Adrenal gland (tissue), 12 donors: ENCODE results near the gene TWIST2. TPM values are rescaled to one million over a fixed set of nuclear protein-coding genes. Genes with fewer than 3 reads are reported as not detected.

Source experiments
- DNase-seq, 7 donors: peaks; one replicate each; pipeline ENCODE4 v3.0.0-alpha.2; 2019 to 2020
- H3K27ac ChIP-seq, 5 donors: fragments of 200-600 bp; sonication (generic) in 4 of 5; 1 replicate in 3 of 5; 2 replicates in 2 of 5; pipeline versions ENCODE4 v1.5.1 to v1.8.0; 2016 to 2020; ENCODE audit warnings: mild to moderate bottlenecking in 1 of 5
- H3K27me3 ChIP-seq: fragments of 200-600 bp; 2 replicates; pipeline ENCODE4 v1.8.0; 2021
- H3K36me3 ChIP-seq, 2 donors: fragments of 200-600 bp; replicated peaks in 1 of 2; 1 replicate in 1 of 2; 2 replicates in 1 of 2; pipeline versions ENCODE4 v1.5.1 to v1.8.0; 2018 to 2022
- H3K4me1 ChIP-seq, 2 donors: fragments of 200-600 bp; replicated peaks in 1 of 2; 1 replicate in 1 of 2; 2 replicates in 1 of 2; pipeline versions ENCODE4 v1.5.1 to v1.8.0; 2018 to 2021
- H3K4me3 ChIP-seq, 4 donors: fragments of 200-600 bp; sonication (generic) in 3 of 4; one replicate each; pipeline ENCODE4 v1.5.1; 2016 to 2018
- H3K9me3 ChIP-seq, 3 donors: fragments of 200-600 bp; sonication (generic) in 1 of 3; replicated peaks in 1 of 3; 1 replicate in 2 of 3; 2 replicates in 1 of 3; pipeline versions ENCODE4 v1.5.1 to v1.8.0; 2016 to 2021
- POLR2A ChIP-seq, 2 donors: fragments of 450-650 bp; IDR thresholded peaks; one replicate each; pipeline ENCODE4 v1.6.1; 2017; ENCODE audit warnings: antibody characterized with exemption in 2 of 2, mild to moderate bottlenecking in 2 of 2, moderate library complexity in 1 of 2
- WGBS, 4 donors: extraction: QIAGEN DNeasy Blood & Tissue Kit in 2 of 4; methylation state at CpG; one replicate each; pipeline versions ENCODE4 v1.1.5 to v1.1.7; 2013 to 2017; 5-methylcytosine and 5-hydroxymethylcytosine counted together
- intact Hi-C, 2 donors: fragments of 100-400 bp; cut with DNase I; formaldehyde crosslinking; loops; one replicate each; pipeline versions ENCODE4 v1.14.1 to v1.15.0; 2022 to 2023
- polyA plus RNA-seq, 3 donors: library from polyadenylated mRNA; stranded (reverse); fragments of 200-250 nt in 2 of 3; fragments of 350-450 nt in 1 of 3; fragmentation: Illumina TruSeq in 1 of 3; extraction: RNeasy Lipid Tissue Mini Kit (QIAGEN cat#74804) in 1 of 3; gene quantifications; one replicate each; pipeline ENCODE4 v1.2.3, GENCODE V29; 2013 to 2014
- total RNA-seq, 9 donors: library from RNA; depleted of rRNA in 4 of 9; stranded (reverse); fragments of >200 nt in 4 of 9; fragments of 120-200 nt in 1 of 9; fragmentation: NEBNext Ultra II Directional in 1 of 9; extraction: Animal tissue kit (Norgen Biotek cat#: 25700) in 1 of 9; gene quantifications; one replicate each; pipeline versions ENCODE4 v1.1.0 to v1.2.4, GENCODE V29; 2013 to 2023
- TF ChIP-seq, protein P1 (sequence below), 6 experiments: fragments of 450-650 bp in 4 of 6; fragments of 200-600 bp in 2 of 6; sonication (generic) in 1 of 6; IDR thresholded peaks; 1 replicate in 5 of 6; 2 replicates in 1 of 6; pipeline versions ENCODE4 v1.5.1 to v1.8.0; 2016 to 2021; ENCODE audit warnings: antibody characterized with exemption in 6 of 6, mild to moderate bottlenecking in 2 of 6, moderate library complexity in 1 of 6
- donor health status: healthy with polysubstance abuse.
- donor health status: Bipolar disorder and iron deficiency.
- donor health status: DM: yes; HTN: yes; CAD: no.
- donor health status: DM: no; HTN: no; CAD: no.
- donor health status: DM: no; HTN: no; CAD: no.
- donor health status: DM: yes; HTN: yes; CAD: no.

Gene TWIST2
- total and polyA plus RNA-seq, 12 donors: 1.0 to 20.5 (median 6.0) TPM

DNA sequence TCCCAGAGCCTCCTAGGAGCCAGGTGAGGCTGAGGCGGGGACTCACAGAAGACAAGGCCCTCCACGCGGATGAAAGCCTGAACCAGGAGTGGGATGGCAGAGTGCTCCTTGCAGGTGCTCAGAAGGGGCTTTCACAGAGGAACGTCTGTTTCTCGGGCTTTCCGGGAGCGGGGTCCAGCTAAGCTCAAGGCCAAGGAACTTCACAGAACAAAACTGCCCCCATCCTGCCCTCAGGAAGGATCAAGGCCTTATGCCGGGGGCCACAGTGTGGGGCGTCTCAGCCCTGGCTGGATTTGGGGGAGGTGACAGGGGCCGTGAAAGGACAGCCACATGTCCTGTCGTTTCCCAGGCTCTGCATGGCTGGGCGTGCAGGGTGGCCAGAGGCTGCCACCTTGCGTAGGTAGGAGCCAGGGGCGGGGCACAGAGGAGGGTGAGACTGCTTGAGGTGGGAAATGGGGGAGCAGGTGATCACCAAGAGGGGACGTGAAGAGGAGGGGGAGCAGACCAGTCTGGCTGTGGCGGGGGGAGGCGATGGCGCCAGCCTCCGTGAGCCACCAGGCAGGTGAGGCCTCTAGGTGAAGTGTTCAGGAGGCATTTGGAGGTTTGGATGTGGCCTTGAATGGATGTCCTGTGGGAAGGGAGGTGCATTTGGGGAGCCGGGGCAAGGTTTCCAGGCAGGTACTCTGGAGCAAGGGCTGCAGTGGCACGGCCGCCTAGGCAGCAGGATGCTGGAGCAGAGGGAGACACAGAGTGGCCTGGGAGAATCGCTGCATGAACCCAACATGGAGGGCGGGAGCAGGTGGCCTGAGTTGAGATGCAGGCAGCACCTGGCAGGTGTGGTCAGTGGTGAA lies 79.1 kb downstream of the TWIST2 start:
- DNase-seq: no peak
- Histone ChIP-seq H3K4me1 (no peaks in the 10 kb centered on the region), H3K36me3 (no peaks in the 10 kb centered on the region), H3K9me3 (no peaks in the 10 kb centered on the region), H3K27me3 (no peaks in the 10 kb centered on the region), H3K27ac (no peak overlapping the region), H3K4me3 (no peak overlapping the region)
- intact Hi-C loops: no loop called here
- no peak for TF ChIP-seq POLR2A (IDR thresholded peaks at IDR 0.05)
- TF ChIP-seq, protein P1, sequence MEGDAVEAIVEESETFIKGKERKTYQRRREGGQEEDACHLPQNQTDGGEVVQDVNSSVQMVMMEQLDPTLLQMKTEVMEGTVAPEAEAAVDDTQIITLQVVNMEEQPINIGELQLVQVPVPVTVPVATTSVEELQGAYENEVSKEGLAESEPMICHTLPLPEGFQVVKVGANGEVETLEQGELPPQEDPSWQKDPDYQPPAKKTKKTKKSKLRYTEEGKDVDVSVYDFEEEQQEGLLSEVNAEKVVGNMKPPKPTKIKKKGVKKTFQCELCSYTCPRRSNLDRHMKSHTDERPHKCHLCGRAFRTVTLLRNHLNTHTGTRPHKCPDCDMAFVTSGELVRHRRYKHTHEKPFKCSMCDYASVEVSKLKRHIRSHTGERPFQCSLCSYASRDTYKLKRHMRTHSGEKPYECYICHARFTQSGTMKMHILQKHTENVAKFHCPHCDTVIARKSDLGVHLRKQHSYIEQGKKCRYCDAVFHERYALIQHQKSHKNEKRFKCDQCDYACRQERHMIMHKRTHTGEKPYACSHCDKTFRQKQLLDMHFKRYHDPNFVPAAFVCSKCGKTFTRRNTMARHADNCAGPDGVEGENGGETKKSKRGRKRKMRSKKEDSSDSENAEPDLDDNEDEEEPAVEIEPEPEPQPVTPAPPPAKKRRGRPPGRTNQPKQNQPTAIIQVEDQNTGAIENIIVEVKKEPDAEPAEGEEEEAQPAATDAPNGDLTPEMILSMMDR (IDR thresholded peaks at IDR 0.05): no peak
- 79 to 90% (median 88%) methylated on average over 22 to 24 of the region's 24 CpGs for WGBS, 4 donors

DNA sequence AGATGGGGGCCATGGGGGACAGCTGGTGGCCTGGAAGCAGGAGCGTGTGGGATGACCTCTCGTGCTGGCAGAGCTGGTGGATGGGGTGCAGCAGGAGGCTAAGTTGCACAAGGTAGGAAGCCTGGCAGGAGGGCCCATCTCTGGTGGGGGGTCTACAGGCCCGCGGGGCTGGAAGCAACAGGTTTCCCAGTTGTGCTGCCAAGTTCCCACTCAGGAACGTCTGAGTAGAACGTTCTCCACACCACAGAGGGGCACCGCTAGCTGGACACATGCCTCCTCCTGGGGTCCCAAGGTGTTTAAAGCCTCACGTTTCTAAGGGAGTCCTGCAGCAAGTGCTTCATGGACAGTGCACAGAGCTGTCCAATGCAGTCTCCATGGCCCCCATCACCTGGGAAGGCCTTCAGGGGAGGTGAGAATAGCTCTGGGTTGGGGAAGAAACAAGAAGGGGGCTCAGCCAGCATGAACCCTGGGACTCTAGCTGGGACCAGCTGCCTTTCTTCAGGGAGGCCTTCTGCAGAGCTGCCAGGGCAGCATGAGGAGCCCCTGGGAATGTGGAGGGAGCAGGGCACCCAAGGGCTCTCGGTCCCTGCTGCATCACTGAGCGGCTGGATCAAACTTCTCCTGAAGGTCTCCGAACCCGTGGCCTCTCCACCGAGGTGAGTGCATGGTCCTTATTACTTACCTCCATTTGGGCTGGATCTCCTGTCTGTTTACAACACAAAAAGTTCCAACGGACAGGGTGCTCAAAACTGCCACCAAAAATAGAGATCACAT lies 80.0 kb downstream of the TWIST2 start:
- no peaks in the 10 kb centered on the region for H3K36me3 ChIP-seq
- intact Hi-C loops: no loop called here

DNA sequence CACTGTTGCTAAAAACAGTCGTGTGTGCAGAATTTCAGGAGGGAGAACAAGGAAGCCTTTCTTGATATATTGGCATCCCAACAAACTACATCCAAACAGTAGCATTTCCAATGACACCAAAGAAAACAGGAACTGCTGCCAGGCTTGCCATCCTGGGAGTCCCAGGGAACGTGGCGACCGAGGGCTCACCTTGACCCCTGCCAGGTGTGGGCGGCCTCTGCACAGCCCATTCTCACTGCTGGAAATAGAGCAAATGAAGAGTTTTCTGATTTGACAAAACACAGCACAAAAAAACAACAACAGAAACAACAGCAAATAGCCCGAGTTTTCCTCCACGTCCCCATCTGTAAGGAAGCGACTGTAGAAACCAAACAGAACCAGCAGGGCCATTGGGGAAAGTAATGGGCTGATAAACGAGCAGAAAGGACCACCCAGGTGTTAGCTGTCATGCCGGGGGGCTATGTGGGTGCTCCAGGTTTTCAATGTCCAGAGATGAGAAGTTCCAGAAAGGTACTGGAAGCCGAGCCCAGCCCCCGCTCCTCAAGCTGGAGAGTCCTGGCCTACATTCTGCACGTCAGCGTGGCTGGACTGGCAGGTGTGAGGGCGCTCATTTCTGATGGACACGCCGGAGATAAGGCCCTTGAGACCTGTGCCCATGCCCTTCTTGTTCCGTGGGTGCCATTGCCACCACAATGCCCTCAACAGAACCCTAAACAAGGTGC lies 80.8 kb downstream of the TWIST2 start:
- Histone ChIP-seq H3K27me3 (no peaks in the 10 kb centered on the region), H3K4me1 (no peaks in the 10 kb centered on the region), H3K27ac (peak overlapping the region in 2 of 5 donors; percentile 45 to 82), H3K4me3 (no peak overlapping the region), H3K36me3 (no peaks in the 10 kb centered on the region), H3K9me3 (no peaks in the 10 kb centered on the region)
- DNase-seq: peak in 1 of 7 donors; percentile 48
- intact Hi-C loops: no loop called here
- WGBS, 4 donors: 71 to 82% (median 78%) methylated on average over 11 to 18 of the region's 18 CpGs
- TF ChIP-seq, protein P1 (IDR thresholded peaks at IDR 0.05): no peak
- no peak for TF ChIP-seq POLR2A (IDR thresholded peaks at IDR 0.05)

More for the DNA sequence above, 80.0 kb downstream of the TWIST2 start:
- WGBS, 4 donors: 82 to 88% (median 85%) methylated on average over 9 to 14 of the region's 14 CpGs
- no peaks in the 10 kb centered on the region for H3K27me3 ChIP-seq
- no peak overlapping the region for H3K27ac ChIP-seq
- DNase-seq: no peak
- no peaks in the 10 kb centered on the region for H3K9me3 ChIP-seq
- H3K4me3 ChIP-seq: no peak overlapping the region
- no peak for TF ChIP-seq POLR2A (IDR thresholded peaks at IDR 0.05)
- TF ChIP-seq, protein P1 (IDR thresholded peaks at IDR 0.05): no peak
- H3K4me1 ChIP-seq: no peaks in the 10 kb centered on the region
